Mucosa of descending colon (tissue), 3 donors: ENCODE data around the gene ZFAND3. TPM values are rescaled to one million over a fixed set of nuclear protein-coding genes. Genes with fewer than 3 reads are reported as not detected.

ENCODE experiments used
- ATAC-seq: fragments of 200-7000 bp; cut with Tn5 transposase; one replicate; pipeline ENCODE4 v1.9.1; 2020; ENCODE audit warnings: mild to moderate bottlenecking, moderate library complexity
- DNase-seq, 3 donors: peaks; one replicate each; pipeline ENCODE4 v3.0.0-alpha.2; 2020
- H3K36me3 ChIP-seq: fragments of 200-600 bp; one replicate; pipeline ENCODE4 v1.8.0; 2021; ENCODE audit warnings: low read depth, mild to moderate bottlenecking
- H3K4me1 ChIP-seq: fragments of 200-600 bp; one replicate; pipeline ENCODE4 v1.8.0; 2021; ENCODE audit warnings: low read depth, mild to moderate bottlenecking
- H3K4me3 ChIP-seq: fragments of 200-600 bp; one replicate; pipeline ENCODE4 v1.8.0; 2021; ENCODE audit warnings: mild to moderate bottlenecking
- H3K9me3 ChIP-seq: fragments of 200-600 bp; one replicate; pipeline ENCODE4 v1.8.0; 2021; ENCODE audit warnings: mild to moderate bottlenecking
- intact Hi-C, 2 donors: fragments of 100-400 bp; cut with DNase I in 1 of 2; cut with micrococcal nuclease in 1 of 2; formaldehyde crosslinking; loops; one replicate each; pipeline versions ENCODE4 v1.11.0 to v1.11.1; 2022; cut with DNase I, micrococcal nuclease
- total RNA-seq, 3 donors: library from RNA; stranded (reverse); fragmentation: NEBNext Ultra II Directional in 2 of 3; extraction: Animal tissue kit (Norgen Biotek cat#: 25700) in 2 of 3; gene quantifications; one replicate each; pipeline versions ENCODE4 v1.2.1 to v1.2.4, GENCODE V29; 2021 to 2023
- TF ChIP-seq, protein P1 (sequence below): fragments of 200-600 bp; IDR thresholded peaks from one replicate; pipeline ENCODE4 v1.8.0; 2022; ENCODE audit warnings: antibody characterized with exemption, mild to moderate bottlenecking
- donor health status: DM: no; HTN: no; CAD: no; lungs with moderate emphysema.
- donor health status: DM: no; HTN: no; CAD: no.
- donor health status: DM: no; HTN: yes; CAD: no.

Gene ZFAND3
- total RNA-seq, 3 donors from 2014 or later, result 63.9 to 84.0 (median 82.2) TPM

DNA sequence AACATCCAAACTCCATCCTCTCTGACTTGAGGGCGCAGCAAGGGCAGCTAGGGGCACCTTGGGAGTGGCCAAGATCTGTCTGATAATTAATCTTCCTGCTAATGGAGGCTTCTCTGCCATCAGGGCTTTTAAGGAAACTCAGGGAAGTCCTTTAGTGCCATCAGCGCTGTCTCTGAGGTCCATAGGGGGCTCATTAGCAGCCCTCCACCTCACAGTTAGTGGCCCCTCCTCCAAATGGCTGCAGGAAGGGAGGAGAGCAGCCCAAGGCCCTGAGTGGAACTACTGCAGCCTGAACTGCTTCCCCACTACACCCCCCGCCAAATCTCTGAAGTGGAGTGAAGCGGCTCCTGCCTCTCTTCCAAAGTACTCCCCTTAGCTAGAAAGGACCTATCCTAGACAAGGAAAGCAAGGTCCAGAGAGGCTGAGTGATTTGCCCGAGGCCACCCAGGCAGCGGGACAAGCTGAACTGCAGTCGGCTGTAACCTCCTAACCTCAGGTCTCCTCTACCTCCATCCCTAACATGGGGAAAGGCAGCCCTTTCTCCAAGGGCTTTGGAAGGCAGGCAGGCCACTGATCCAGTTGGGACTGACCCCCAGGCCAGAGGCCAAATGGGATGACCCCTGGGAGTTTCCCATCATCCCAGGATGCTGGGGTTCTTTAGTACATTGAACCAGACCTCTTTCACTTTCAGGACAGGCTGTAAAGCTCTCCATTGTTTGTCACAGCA, 39.5 kb upstream of the ZFAND3 start:
- DNase-seq (no peak), ATAC-seq (no peak)
- intact Hi-C loops, result no loop called here
- H3K36me3 ChIP-seq, result no peaks in the 10 kb centered on the region
- TF ChIP-seq, protein P1, sequence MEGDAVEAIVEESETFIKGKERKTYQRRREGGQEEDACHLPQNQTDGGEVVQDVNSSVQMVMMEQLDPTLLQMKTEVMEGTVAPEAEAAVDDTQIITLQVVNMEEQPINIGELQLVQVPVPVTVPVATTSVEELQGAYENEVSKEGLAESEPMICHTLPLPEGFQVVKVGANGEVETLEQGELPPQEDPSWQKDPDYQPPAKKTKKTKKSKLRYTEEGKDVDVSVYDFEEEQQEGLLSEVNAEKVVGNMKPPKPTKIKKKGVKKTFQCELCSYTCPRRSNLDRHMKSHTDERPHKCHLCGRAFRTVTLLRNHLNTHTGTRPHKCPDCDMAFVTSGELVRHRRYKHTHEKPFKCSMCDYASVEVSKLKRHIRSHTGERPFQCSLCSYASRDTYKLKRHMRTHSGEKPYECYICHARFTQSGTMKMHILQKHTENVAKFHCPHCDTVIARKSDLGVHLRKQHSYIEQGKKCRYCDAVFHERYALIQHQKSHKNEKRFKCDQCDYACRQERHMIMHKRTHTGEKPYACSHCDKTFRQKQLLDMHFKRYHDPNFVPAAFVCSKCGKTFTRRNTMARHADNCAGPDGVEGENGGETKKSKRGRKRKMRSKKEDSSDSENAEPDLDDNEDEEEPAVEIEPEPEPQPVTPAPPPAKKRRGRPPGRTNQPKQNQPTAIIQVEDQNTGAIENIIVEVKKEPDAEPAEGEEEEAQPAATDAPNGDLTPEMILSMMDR, result no peak
- H3K4me1 ChIP-seq, result peaks cover 8% of the 10 kb centered on the region
- H3K4me3 ChIP-seq, result no peak overlapping the region
- no peaks in the 10 kb centered on the region for H3K9me3 ChIP-seq

DNA sequence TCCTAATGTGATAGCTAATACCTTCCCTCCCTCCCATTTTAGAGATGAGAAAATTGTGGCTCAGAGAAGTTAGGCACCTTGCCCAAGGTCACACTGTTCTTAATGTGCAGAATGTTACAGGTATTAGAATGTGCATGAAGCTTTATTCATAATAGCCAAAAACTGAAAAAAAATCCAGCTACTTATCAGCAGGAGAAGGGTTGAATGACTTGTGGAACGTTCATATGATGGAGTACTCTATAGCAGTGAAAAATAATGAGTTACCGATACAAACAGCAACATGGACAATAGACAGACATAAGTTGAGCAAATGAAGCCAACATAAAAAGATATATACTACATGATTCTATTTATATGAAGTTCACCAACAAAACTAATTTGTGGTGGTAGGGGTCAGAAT, 37.7 kb upstream of the ZFAND3 start:
- TF ChIP-seq, protein P1, result no peak
- peaks cover 8% of the 10 kb centered on the region for H3K4me1 ChIP-seq
- ATAC-seq (no peak), DNase-seq (no peak)
- no peak overlapping the region for H3K4me3 ChIP-seq
- intact Hi-C loops, result no loop called here
- no peaks in the 10 kb centered on the region for H3K9me3 ChIP-seq
- no peaks in the 10 kb centered on the region for H3K36me3 ChIP-seq

DNA sequence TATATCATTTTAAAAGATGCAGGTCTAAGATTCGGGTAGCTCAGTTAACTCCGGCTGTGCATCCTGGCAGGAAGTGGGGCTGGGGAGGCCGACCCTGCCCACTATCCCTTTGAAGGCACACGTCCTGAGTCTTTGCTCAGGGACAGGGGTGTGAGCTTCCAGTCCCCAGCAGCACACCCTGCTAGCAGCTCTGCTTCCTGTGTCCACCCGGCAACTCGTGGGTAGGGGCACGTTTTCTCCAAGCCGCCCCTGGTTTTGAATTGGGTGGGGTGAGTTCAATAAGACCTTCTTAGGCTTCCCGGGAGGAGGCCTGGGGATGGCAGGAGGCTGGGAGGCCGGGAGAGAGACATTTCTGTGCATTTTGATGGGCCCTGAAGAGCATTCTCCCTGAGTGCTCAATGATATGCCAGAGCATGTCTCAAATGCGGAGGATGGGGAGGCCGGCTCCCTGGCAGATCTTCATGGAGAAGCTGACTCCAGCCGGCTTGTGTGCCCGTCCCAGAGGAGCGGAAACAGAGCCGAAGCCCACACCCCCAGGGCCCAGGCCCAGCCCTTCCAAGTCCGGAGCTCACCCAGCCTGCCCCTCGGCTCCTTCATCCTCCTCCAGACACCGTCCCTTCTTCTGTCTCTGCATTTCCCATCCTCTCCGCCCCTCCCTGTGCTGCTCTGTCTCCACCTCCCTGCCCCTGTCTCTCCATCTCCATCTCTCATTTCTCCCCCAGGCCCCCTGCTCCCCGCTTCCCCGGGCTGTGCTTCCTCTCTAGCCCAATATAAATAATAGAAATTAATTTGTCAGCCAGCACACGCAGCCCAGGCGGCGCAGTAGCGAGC, 36.3 kb upstream of the ZFAND3 start:
- H3K4me3 ChIP-seq, result no peak overlapping the region
- intact Hi-C loops, result no loop called here
- ATAC-seq (peak; percentile 17), DNase-seq (no peak)
- H3K9me3 ChIP-seq, result no peaks in the 10 kb centered on the region
- H3K36me3 ChIP-seq, result no peaks in the 10 kb centered on the region
- TF ChIP-seq, protein P1, result no peak
- H3K4me1 ChIP-seq, result peaks cover 8% of the 10 kb centered on the region

DNA sequence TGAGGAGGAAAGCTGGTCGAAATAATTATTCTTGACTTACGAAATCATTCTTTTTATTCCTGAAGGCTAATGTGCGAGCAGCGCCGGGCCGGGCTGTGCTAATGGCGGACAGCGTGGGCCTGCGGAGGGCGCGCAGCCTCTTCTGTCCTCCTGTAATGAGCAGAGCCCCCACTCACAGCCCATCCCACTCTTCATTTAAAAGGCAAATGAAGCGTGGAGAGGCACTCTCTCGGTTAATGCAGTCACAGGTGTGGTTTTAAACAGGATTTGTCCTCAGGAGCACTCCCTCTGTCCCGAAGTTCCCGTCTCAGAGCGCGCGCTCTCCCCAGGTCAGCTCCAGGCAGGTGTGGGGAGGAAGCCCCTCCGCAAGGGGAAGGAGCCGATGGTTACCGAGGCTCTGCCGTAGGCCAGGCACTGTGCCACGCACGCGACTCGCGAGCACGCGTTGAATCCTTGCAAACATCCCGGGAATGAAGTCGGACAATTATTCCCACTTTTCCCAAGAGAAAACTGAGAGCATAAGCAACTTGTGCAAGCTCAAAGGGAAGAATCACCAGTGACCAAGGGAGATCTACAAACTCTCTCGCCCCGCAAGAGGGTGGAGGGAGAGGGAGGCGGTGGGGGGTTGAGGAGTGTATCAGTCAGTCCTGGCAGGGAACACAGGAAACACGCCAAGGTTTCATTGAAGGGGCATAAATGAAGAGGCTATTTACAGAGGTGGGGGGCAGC, 35.5 kb upstream of the ZFAND3 start:
- TF ChIP-seq, protein P1, result no peak
- DNase-seq, result peak in 1 of 3 donors; percentile 21
- H3K9me3 ChIP-seq, result no peaks in the 10 kb centered on the region
- ATAC-seq, result peak; percentile 46
- no peak overlapping the region for H3K4me3 ChIP-seq
- no peaks in the 10 kb centered on the region for H3K36me3 ChIP-seq
- H3K4me1 ChIP-seq, result peaks cover 8% of the 10 kb centered on the region
- intact Hi-C loops, result no loop called here

DNA sequence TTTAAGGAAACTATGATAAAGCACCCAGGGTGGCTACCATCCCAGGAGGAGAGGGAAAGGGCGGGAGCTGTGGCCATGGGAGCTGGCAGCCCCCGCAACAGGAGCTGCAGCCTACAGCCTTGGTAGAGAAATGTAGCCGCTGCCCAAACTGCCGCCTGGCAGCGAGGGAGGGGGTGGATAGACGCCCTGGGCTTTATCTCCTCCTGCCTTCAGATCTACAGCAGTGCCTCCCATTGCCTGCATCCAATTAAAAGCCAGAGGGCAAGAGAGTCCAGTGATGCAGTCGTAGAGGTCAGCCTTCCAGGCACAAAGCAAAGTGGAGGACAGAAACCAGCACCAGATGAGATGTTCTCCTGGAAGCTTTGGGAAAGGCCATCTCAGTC, 35.0 kb upstream of the ZFAND3 start:
- DNase-seq (no peak), ATAC-seq (peak; percentile 11)
- TF ChIP-seq, protein P1, result no peak
- H3K36me3 ChIP-seq, result no peaks in the 10 kb centered on the region
- no peaks in the 10 kb centered on the region for H3K9me3 ChIP-seq
- no peak overlapping the region for H3K4me3 ChIP-seq
- intact Hi-C loops, result no loop called here
- peaks cover 8% of the 10 kb centered on the region for H3K4me1 ChIP-seq
